OCI-LY1 (cell line): Measurements from ENCODE around the gene GASK1A.

Experiments
- H2AFZ ChIP-seq: fragments of 200-600 bp; sonication (generic), shearing (Covaris generic); 2 replicates; pipeline ENCODE4 v1.6.0; 2014; ENCODE audit warnings: antibody characterized with exemption, mild to moderate bottlenecking, low read length
- H3F3A ChIP-seq: fragments of 200-600 bp; sonication (generic), shearing (Covaris generic); 2 replicates; pipeline ENCODE4 v1.6.0; 2014; ENCODE audit warnings: mild to moderate bottlenecking, antibody characterized with exemption, low read length, moderate library complexity; ENCODE audit not compliant: insufficient read depth
- H3K27ac ChIP-seq: fragments of 200-600 bp; sonication (generic); 2 replicates; pipeline ENCODE4 v1.5.1; 2014; ENCODE audit warnings: low read length, mixed run types, mild to moderate bottlenecking, low read depth; ENCODE audit not compliant: poor library complexity, severe bottlenecking
- H3K27me3 ChIP-seq: fragments of 200-600 bp; sonication (generic); 2 replicates; pipeline ENCODE4 v1.6.0; 2014; ENCODE audit warnings: antibody characterized with exemption, mild to moderate bottlenecking, low read length, moderate library complexity; ENCODE audit not compliant: insufficient read depth
- H3K36me3 ChIP-seq: fragments of 200-600 bp; sonication (generic); 2 replicates; pipeline ENCODE4 v1.6.1; 2014; ENCODE audit warnings: mild to moderate bottlenecking, antibody characterized with exemption, low read length, moderate library complexity, mixed read lengths; ENCODE audit not compliant: insufficient read depth
- H3K4me1 ChIP-seq: fragments of 200-600 bp; sonication (generic); 2 replicates; pipeline ENCODE4 v1.5.1; 2014; ENCODE audit warnings: mild to moderate bottlenecking, low read length, moderate library complexity; ENCODE audit not compliant: insufficient read depth, severe bottlenecking
- H3K4me2 ChIP-seq: fragments of 200-600 bp; sonication (generic), shearing (Covaris generic); 2 replicates; pipeline ENCODE4 v1.6.1; 2014; ENCODE audit warnings: low read length
- H3K4me3 ChIP-seq: fragments of 200-600 bp; sonication (generic); 2 replicates; pipeline ENCODE4 v1.5.1; 2014; ENCODE audit warnings: low read length, low read depth, mild to moderate bottlenecking, mixed read lengths; ENCODE audit not compliant: poor library complexity, severe bottlenecking
- H3K79me2 ChIP-seq: fragments of 200-600 bp; shearing (Covaris generic); 2 replicates; pipeline ENCODE4 v1.6.1; 2016; ENCODE audit warnings: mixed run types, low read length, mixed read lengths; ENCODE audit not compliant: insufficient read depth
- H3K9ac ChIP-seq: fragments of 200-600 bp; sonication (generic), shearing (Covaris generic); 2 replicates; pipeline ENCODE4 v1.6.1; 2014; ENCODE audit warnings: mild to moderate bottlenecking, low read length, mixed read lengths
- H3K9me2 ChIP-seq: fragments of 200-600 bp; sonication (generic), shearing (Covaris generic); 2 replicates; pipeline ENCODE4 v1.6.1; 2014; ENCODE audit warnings: low read depth, mild to moderate bottlenecking, low read length, mixed read lengths
- H3K9me3 ChIP-seq: fragments of 200-600 bp; shearing (Covaris generic); 2 replicates; pipeline ENCODE4 v1.6.1; 2014; ENCODE audit warnings: low read length, mixed read lengths
- H4K20me1 ChIP-seq: fragments of 200-600 bp; sonication (generic), shearing (Covaris generic); 2 replicates; pipeline ENCODE4 v1.6.0; 2016; ENCODE audit warnings: mild to moderate bottlenecking, low read length; ENCODE audit not compliant: insufficient read depth
- EZH2 ChIP-seq: fragments of 200-600 bp; sonication (generic), shearing (Covaris generic); IDR thresholded peaks from 2 replicates; pipeline ENCODE4 v1.8.0; 2017; ENCODE audit warnings: borderline replicate concordance, mixed run types, mild to moderate bottlenecking, antibody characterized with exemption, low read length, moderate library complexity, mixed read lengths
- TF ChIP-seq, protein P1 (sequence below): fragments of 200-600 bp; sonication (generic), shearing (Covaris generic); IDR thresholded peaks from 2 replicates; pipeline ENCODE4 v1.5.1; 2017; ENCODE audit warnings: mild to moderate bottlenecking, antibody characterized with exemption, low read length, moderate library complexity, mixed read lengths

The GASK1A gene

GRCh38 chr3:43031889-43032545 lies 52.9 kb downstream of the GASK1A start:
- Histone ChIP-seq H3K9me2 (no peaks in the 10 kb centered on the region), H2AFZ (no peak overlapping the region), H4K20me1 (no peaks in the 10 kb centered on the region), H3K4me2 (no peak overlapping the region), H3K27ac (no peak overlapping the region), H3K27me3 (no peaks in the 10 kb centered on the region), H3K79me2 (no peaks in the 10 kb centered on the region), H3K9me3 (no peaks in the 10 kb centered on the region), H3K36me3 (no peaks in the 10 kb centered on the region), H3K4me1 (no peaks in the 10 kb centered on the region), H3K9ac (no peak overlapping the region), H3K4me3 (no peak overlapping the region), H3F3A (no peaks in the 10 kb centered on the region)
- TF ChIP-seq, protein P1, sequence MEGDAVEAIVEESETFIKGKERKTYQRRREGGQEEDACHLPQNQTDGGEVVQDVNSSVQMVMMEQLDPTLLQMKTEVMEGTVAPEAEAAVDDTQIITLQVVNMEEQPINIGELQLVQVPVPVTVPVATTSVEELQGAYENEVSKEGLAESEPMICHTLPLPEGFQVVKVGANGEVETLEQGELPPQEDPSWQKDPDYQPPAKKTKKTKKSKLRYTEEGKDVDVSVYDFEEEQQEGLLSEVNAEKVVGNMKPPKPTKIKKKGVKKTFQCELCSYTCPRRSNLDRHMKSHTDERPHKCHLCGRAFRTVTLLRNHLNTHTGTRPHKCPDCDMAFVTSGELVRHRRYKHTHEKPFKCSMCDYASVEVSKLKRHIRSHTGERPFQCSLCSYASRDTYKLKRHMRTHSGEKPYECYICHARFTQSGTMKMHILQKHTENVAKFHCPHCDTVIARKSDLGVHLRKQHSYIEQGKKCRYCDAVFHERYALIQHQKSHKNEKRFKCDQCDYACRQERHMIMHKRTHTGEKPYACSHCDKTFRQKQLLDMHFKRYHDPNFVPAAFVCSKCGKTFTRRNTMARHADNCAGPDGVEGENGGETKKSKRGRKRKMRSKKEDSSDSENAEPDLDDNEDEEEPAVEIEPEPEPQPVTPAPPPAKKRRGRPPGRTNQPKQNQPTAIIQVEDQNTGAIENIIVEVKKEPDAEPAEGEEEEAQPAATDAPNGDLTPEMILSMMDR: no peak
- TF ChIP-seq EZH2: no peak

DNA sequence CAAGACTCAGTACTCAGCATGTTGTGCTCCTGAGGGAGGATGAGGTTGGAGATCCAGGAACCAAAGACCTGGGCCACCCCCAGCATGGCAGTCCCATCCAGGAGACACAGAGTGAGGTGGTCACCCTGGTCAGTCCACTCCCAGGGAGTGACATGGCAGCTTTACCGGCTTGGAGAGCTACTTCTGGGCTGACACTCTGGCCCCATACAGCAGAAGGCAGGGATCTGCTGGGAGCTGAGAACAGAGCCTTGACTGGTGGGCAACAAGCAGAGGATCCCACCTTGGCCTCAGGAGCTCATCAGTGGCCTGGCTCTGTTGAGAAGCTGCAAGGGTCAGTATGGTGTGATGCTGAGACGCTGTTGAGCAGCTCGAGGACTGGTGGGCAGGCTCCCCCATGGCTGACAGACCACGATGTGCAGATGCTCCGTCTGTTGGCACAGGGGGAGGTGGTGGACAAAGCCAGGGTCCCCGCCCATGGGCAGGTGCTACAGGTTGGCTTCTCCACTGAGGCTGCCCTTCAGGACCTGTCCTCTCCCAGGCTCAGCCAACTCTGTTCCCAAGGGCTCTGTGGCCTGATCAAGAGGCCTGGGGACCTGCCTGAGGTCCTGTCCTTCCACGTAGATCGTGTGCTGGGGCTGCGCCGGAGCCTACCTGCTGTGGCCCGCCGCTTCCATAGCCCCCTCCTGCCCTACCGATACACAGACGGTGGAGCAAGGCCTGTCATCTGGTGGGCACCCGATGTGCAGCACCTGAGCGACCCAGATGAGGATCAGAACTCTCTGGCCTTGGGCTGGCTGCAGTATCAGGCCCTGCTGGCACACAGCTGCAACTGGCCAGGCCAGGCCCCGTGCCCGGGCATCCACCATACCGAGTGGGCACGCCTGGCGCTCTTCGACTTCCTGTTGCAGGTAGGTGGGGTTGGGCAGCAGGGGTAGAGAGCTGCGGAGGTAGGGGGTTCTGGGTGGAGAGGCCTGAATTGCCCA lies 53.8 kb downstream of the GASK1A start:
- no peak overlapping the region for H3K4me2 ChIP-seq
- no peaks in the 10 kb centered on the region for H4K20me1 ChIP-seq
- no peaks in the 10 kb centered on the region for H3K79me2 ChIP-seq
- H3F3A ChIP-seq: no peaks in the 10 kb centered on the region
- no peak overlapping the region for H3K27ac ChIP-seq
- no peak overlapping the region for H3K9ac ChIP-seq
- H3K9me2 ChIP-seq: no peaks in the 10 kb centered on the region
- no peak overlapping the region for H2AFZ ChIP-seq
- H3K4me1 ChIP-seq: no peaks in the 10 kb centered on the region
- no peaks in the 10 kb centered on the region for H3K27me3 ChIP-seq
- TF ChIP-seq, protein P1: no peak
- TF ChIP-seq EZH2: no peak
- H3K4me3 ChIP-seq: no peak overlapping the region
- no peaks in the 10 kb centered on the region for H3K9me3 ChIP-seq
- H3K36me3 ChIP-seq: no peaks in the 10 kb centered on the region

- no peaks in the 10 kb centered on the region for H3F3A ChIP-seq
- no peaks in the 10 kb centered on the region for H3K4me1 ChIP-seq
- H3K4me2 ChIP-seq: no peak overlapping the region
- no peaks in the 10 kb centered on the region for H3K79me2 ChIP-seq
- H3K36me3 ChIP-seq: no peaks in the 10 kb centered on the region
- H3K4me3 ChIP-seq: no peak overlapping the region
- no peaks in the 10 kb centered on the region for H3K27me3 ChIP-seq
- TF ChIP-seq, protein P1: no peak
- no peak for TF ChIP-seq EZH2
- H3K9ac ChIP-seq: no peak overlapping the region
- no peaks in the 10 kb centered on the region for H3K9me2 ChIP-seq
- no peak overlapping the region for H2AFZ ChIP-seq
- no peak overlapping the region for H3K27ac ChIP-seq
- no peaks in the 10 kb centered on the region for H3K9me3 ChIP-seq
- no peaks in the 10 kb centered on the region for H4K20me1 ChIP-seq
Measured at GRCh38 chr3:43034200-43034599, 55.1 kb downstream of the GASK1A start.
